Measurements from ENCODE around the gene GPSM1. TPM values are rescaled to one million over a fixed set of nuclear protein-coding genes. Genes with fewer than 3 reads are reported as not detected.

Gene GPSM1
- total and polyA plus RNA-seq, 4 donors: 0.11 to 2.9 (median 1.6) TPM

- no peak for DNase-seq (ENCODE audit: low spot score)
- H3K36me3 ChIP-seq (ENCODE audit: control insufficient read depth in 4 of 4, insufficient read depth in 3 of 4, low read depth in 1 of 4, low read length in 3 of 4): no peaks in the 10 kb centered on the region
- WGBS: 49% methylated on average over 17 of the region's 17 CpGs
- H3K9ac ChIP-seq (ENCODE audit: low read depth in 1 of 2, low read length in 2 of 2): no peak overlapping the region
- no peak overlapping the region for H3K27ac ChIP-seq (ENCODE audit: low read depth in 1 of 2, low read length in 2 of 2)
- no peak overlapping the region for H3K4me3 ChIP-seq (ENCODE audit: low read depth in 1 of 3, low read length in 3 of 3)
- no peak for TF ChIP-seq RXRA (IDR thresholded peaks at IDR 0.05)
- no peak for TF ChIP-seq EGR1 (IDR thresholded peaks at IDR 0.05; ENCODE audit: low read depth in 2 of 2)
- no peak for TF ChIP-seq ATF3 (IDR thresholded peaks at IDR 0.05)
- TF ChIP-seq ZBTB33 (IDR thresholded peaks at IDR 0.05): no peak
- TF ChIP-seq TAF1 (conservative IDR thresholded peaks at IDR 0.05): no peak
- TF ChIP-seq HNF4G (IDR thresholded peaks at IDR 0.05): no peak
- no peaks in the 10 kb centered on the region for H3K9me3 ChIP-seq (ENCODE audit: control insufficient read depth in 4 of 4, low read length in 3 of 4)
- H3K4me1 ChIP-seq (ENCODE audit: control insufficient read depth in 4 of 4, insufficient read depth in 4 of 4, low read length in 3 of 4): peaks cover 0 to 5% (median 1%) of the 10 kb centered on the region in 4 donors
- no peaks in the 10 kb centered on the region for H3K27me3 ChIP-seq (ENCODE audit: control insufficient read depth in 4 of 4, insufficient read depth in 4 of 4, low read length in 3 of 4)
These were observed 27.3 kb downstream of the GPSM1 start for GRCh38 chr9:136354592-136355085.

GRCh38 chr9:136355616-136356557 is 28.5 kb downstream of the GPSM1 start:
- TF ChIP-seq GABPA (IDR thresholded peaks at IDR 0.05 in 1 of 2, conservative IDR thresholded peaks at IDR 0.05 in 1 of 2) (no peak), HNF4G (IDR thresholded peaks at IDR 0.05) (no peak), YY1 (IDR thresholded peaks at IDR 0.05) (no peak), ZBTB33 (IDR thresholded peaks at IDR 0.05) (no peak), FOXA1 (IDR thresholded peaks at IDR 0.05) (no peak), RAD21 (IDR thresholded peaks at IDR 0.05) (no peak), SP1 (IDR thresholded peaks at IDR 0.05) (no peak), TAF1 (conservative IDR thresholded peaks at IDR 0.05) (no peak), NR2F2 (IDR thresholded peaks at IDR 0.05) (no peak)
- no peak overlapping the region for H3K4me3 ChIP-seq (ENCODE audit: low read depth in 1 of 3, low read length in 3 of 3)
- no peak for DNase-seq (ENCODE audit: low spot score)
- no peaks in the 10 kb centered on the region for H3K27me3 ChIP-seq (ENCODE audit: control insufficient read depth in 4 of 4, insufficient read depth in 4 of 4, low read length in 3 of 4)
- H3K9me3 ChIP-seq (ENCODE audit: control insufficient read depth in 4 of 4, low read length in 3 of 4): no peaks in the 10 kb centered on the region
- WGBS: 64% methylated on average over 54 of the region's 54 CpGs
- H3K9ac ChIP-seq (ENCODE audit: low read depth in 1 of 2, low read length in 2 of 2): no peak overlapping the region
- peaks cover 0 to 5% (median 1%) of the 10 kb centered on the region in 4 donors for H3K4me1 ChIP-seq (ENCODE audit: control insufficient read depth in 4 of 4, insufficient read depth in 4 of 4, low read length in 3 of 4)
- H3K36me3 ChIP-seq (ENCODE audit: control insufficient read depth in 4 of 4, insufficient read depth in 3 of 4, low read depth in 1 of 4, low read length in 3 of 4): peaks cover 0 to 1% (median 0%) of the 10 kb centered on the region in 4 donors
- no peak overlapping the region for H3K27ac ChIP-seq (ENCODE audit: low read depth in 1 of 2, low read length in 2 of 2)

All from liver (tissue), 9 donors.